H9 (cell line): ENCODE results near the gene CCDC57. TPM values are rescaled to one million over a fixed set of nuclear protein-coding genes. Genes with fewer than 3 reads are reported as not detected.

Experiments used
- DNase-seq: peaks from one replicate; pipeline ENCODE4 v3.0.0-alpha.2; 2017
- H2AFZ ChIP-seq: one replicate; pipeline ENCODE4 v1.6.1; 2013; ENCODE audit warnings: mild to moderate bottlenecking, low read length, control low read depth, moderate library complexity
- H2AK5ac ChIP-seq: 2 replicates; pipeline ENCODE4 v1.6.1; 2013; ENCODE audit warnings: low read length, control low read depth, mixed read lengths; ENCODE audit not compliant: insufficient read length
- H2BK120ac ChIP-seq: one replicate; pipeline ENCODE4 v1.6.1; 2013; ENCODE audit warnings: low read depth, mild to moderate bottlenecking, low read length, control low read depth, inconsistent platforms; ENCODE audit not compliant: poor library complexity, severe bottlenecking
- H2BK12ac ChIP-seq: 2 replicates; pipeline ENCODE4 v1.6.1; 2013; ENCODE audit warnings: low read length, control low read depth, mixed read lengths, low read depth; ENCODE audit not compliant: insufficient read length
- H2BK15ac ChIP-seq: 2 replicates; pipeline ENCODE4 v1.6.1; 2013; ENCODE audit warnings: low read depth, low read length, control low read depth
- H2BK20ac ChIP-seq: one replicate; pipeline ENCODE4 v1.6.1; 2013; ENCODE audit warnings: low read depth, mild to moderate bottlenecking, low read length, control low read depth, inconsistent platforms; ENCODE audit not compliant: poor library complexity, severe bottlenecking
- H2BK5ac ChIP-seq: 2 replicates; pipeline ENCODE4 v1.6.1; 2013; ENCODE audit warnings: low read length, control low read depth, mixed read lengths; ENCODE audit not compliant: insufficient read length
- H3K14ac ChIP-seq: 2 replicates; pipeline ENCODE4 v1.6.1; 2013; ENCODE audit warnings: low read length, control low read depth; ENCODE audit not compliant: insufficient read depth
- H3K18ac ChIP-seq: 2 replicates; pipeline ENCODE4 v1.6.1; 2013; ENCODE audit warnings: low read depth, mild to moderate bottlenecking, mixed read lengths, low read length, control low read depth; ENCODE audit not compliant: insufficient read length
- H3K23ac ChIP-seq: 2 replicates; pipeline ENCODE4 v1.6.1; 2013; ENCODE audit warnings: low read length, control low read depth, mixed read lengths, low read depth; ENCODE audit not compliant: insufficient read length
- H3K23me2 ChIP-seq: 2 replicates; pipeline ENCODE4 v1.6.1; 2013; ENCODE audit warnings: low read depth, mild to moderate bottlenecking, mixed read lengths, low read length, control low read depth; ENCODE audit not compliant: insufficient read length, poor library complexity, severe bottlenecking
- H3K27ac ChIP-seq: 2 replicates; pipeline ENCODE4 v1.5.1; 2013; ENCODE audit warnings: low read length, control low read depth, mixed read lengths, low read depth; ENCODE audit not compliant: insufficient read length
- H3K27me3 ChIP-seq: 2 replicates; pipeline ENCODE4 v1.6.1; 2013; ENCODE audit warnings: low read length, control low read depth, inconsistent platforms; ENCODE audit not compliant: insufficient read depth
- H3K4ac ChIP-seq: 2 replicates; pipeline ENCODE4 v1.6.1; 2013; ENCODE audit warnings: low read depth, mild to moderate bottlenecking, control low read depth, inconsistent platforms, low read length, moderate library complexity
- H3K4me1 ChIP-seq: 2 replicates; pipeline ENCODE4 v1.6.1; 2013; ENCODE audit warnings: low read length, control low read depth, inconsistent platforms; ENCODE audit not compliant: insufficient read depth
- H3K4me2 ChIP-seq: 2 replicates; pipeline ENCODE4 v1.6.1; 2013; ENCODE audit warnings: low read length, control low read depth, mixed read lengths; ENCODE audit not compliant: insufficient read length, insufficient read depth
- H3K56ac ChIP-seq: 2 replicates; pipeline ENCODE4 v1.6.1; 2013; ENCODE audit warnings: low read depth, mild to moderate bottlenecking, mixed read lengths, low read length, control low read depth; ENCODE audit not compliant: insufficient read length
- H3K79me1 ChIP-seq: 2 replicates; pipeline ENCODE4 v1.6.1; 2013; ENCODE audit warnings: low read depth, mild to moderate bottlenecking, moderate library complexity, low read length, control low read depth, inconsistent platforms; ENCODE audit not compliant: insufficient read depth, poor library complexity, severe bottlenecking
- H3K79me2 ChIP-seq: 2 replicates; pipeline ENCODE4 v1.6.1; 2013; ENCODE audit warnings: low read length, control low read depth, inconsistent platforms; ENCODE audit not compliant: insufficient read depth
- H3K9ac ChIP-seq: 2 replicates; pipeline ENCODE4 v1.6.1; 2013; ENCODE audit warnings: low read length, control low read depth, mixed read lengths; ENCODE audit not compliant: insufficient read length; ENCODE audit errors: extremely low read depth
- H3K9me3 ChIP-seq: one replicate; pipeline ENCODE4 v1.6.1; 2013; ENCODE audit warnings: low read depth, low read length, inconsistent platforms; ENCODE audit not compliant: control insufficient read depth
- H3T11ph ChIP-seq: one replicate; pipeline ENCODE4 v1.6.1; 2013; ENCODE audit warnings: mild to moderate bottlenecking, low read length, control low read depth, inconsistent platforms
- H4K20me1 ChIP-seq: one replicate; pipeline ENCODE4 v1.6.1; 2013; ENCODE audit not compliant: control insufficient read depth, insufficient read length, insufficient read depth
- H4K5ac ChIP-seq: 2 replicates; pipeline ENCODE4 v1.6.1; 2013; ENCODE audit warnings: low read depth, mild to moderate bottlenecking, mixed read lengths, low read length, control low read depth; ENCODE audit not compliant: insufficient read length
- H4K8ac ChIP-seq: replicated peaks from 2 replicates; pipeline ENCODE4 v1.6.1; 2013; ENCODE audit warnings: low read length, control low read depth, mixed read lengths, low read depth; ENCODE audit not compliant: insufficient read length
- H4K91ac ChIP-seq: 2 replicates; pipeline ENCODE4 v1.6.1; 2013; ENCODE audit warnings: low read depth, mild to moderate bottlenecking, moderate library complexity, mixed read lengths, low read length, control low read depth; ENCODE audit not compliant: insufficient read length
- H3K27ac Mint-ChIP-seq, 3 experiments: 2 replicates in 2 of 3; 3 replicates in 1 of 3; pipeline ENCODE4 v1.8.0; 2020 to 2021; ENCODE audit warnings: mixed read lengths in 3 of 3, mild to moderate bottlenecking in 1 of 3, moderate library complexity in 1 of 3
- H3K27me3 Mint-ChIP-seq: 2 replicates; pipeline ENCODE4 v1.8.0; 2021; ENCODE audit warnings: low read depth, mild to moderate bottlenecking, moderate library complexity, mixed read lengths
- H3K36me3 Mint-ChIP-seq, 3 experiments: 2 replicates in 2 of 3; 3 replicates in 1 of 3; pipeline ENCODE4 v1.8.0; 2020 to 2021; ENCODE audit warnings: low read depth in 3 of 3, mixed read lengths in 3 of 3; ENCODE audit not compliant: insufficient read depth in 1 of 3
- H3K4me1 Mint-ChIP-seq, 2 experiments: 2 replicates each; pipeline ENCODE4 v1.8.0; 2020; ENCODE audit warnings: mixed read lengths in 2 of 2
- H3K4me3 Mint-ChIP-seq, 2 experiments: 2 replicates in 1 of 2; 3 replicates in 1 of 2; pipeline ENCODE4 v1.8.0; 2020 to 2021; ENCODE audit warnings: mild to moderate bottlenecking in 2 of 2, mixed read lengths in 2 of 2, moderate library complexity in 1 of 2
- H3K9me3 Mint-ChIP-seq, 2 experiments: 2 replicates in 1 of 2; 3 replicates in 1 of 2; pipeline ENCODE4 v1.8.0; 2020; ENCODE audit warnings: mild to moderate bottlenecking in 2 of 2, mixed read lengths in 2 of 2, moderate library complexity in 1 of 2
- CTCF ChIP-seq: fragments of 200-600 bp; sonication (generic); conservative IDR thresholded peaks from 3 replicates; pipeline ENCODE4 v1.8.0; 2021; ENCODE audit warnings: antibody characterized with exemption, mild to moderate bottlenecking
- WGBS: extraction: QIAGEN DNeasy Blood & Tissue Kit; methylation state at CpG from one replicate; pipeline ENCODE4 v1.1.7; 2013; ENCODE audit warnings: missing lambda C conversion rate, low lambda C conversion rate, mixed read lengths; ENCODE audit not compliant: insufficient read length; ENCODE audit errors: extremely low coverage; 5-methylcytosine and 5-hydroxymethylcytosine counted together
- total RNA-seq: library from RNA; stranded (reverse); gene quantifications from 2 replicates; pipeline ENCODE4 v1.2.1, GENCODE V29; 2021

CCDC57 gene
- total RNA-seq, 1 experiment from 2014 or later: 11.0 TPM

GRCh38 chr17:82083533-82084359 lies 128.9 kb downstream of the CCDC57 start:
- Histone ChIP-seq H3K27ac (no peak overlapping the region), H3K27me3 (no peaks in the 10 kb centered on the region), H2AK5ac (no peak overlapping the region), H3K79me2 (no peaks in the 10 kb centered on the region), H3K4me1 (no peaks in the 10 kb centered on the region), H2BK120ac (no peak overlapping the region), H2BK20ac (no peak overlapping the region), H2AFZ (no peak overlapping the region), H3K18ac (no peak overlapping the region), H3K23ac (no peak overlapping the region), H3K4me2 (no peak overlapping the region), H3K4ac (no peak overlapping the region), H3K56ac (no peak overlapping the region), H3K14ac (no peak overlapping the region), H3K79me1 (no peaks in the 10 kb centered on the region), H2BK5ac (no peak overlapping the region), H3K9ac (no peak overlapping the region), H2BK15ac (no peak overlapping the region), H4K8ac (no peak overlapping the region), H3T11ph (no peak overlapping the region), H2BK12ac (no peak overlapping the region), H3K9me3 (no peaks in the 10 kb centered on the region), H4K20me1 (no peaks in the 10 kb centered on the region), H3K23me2 (no peaks in the 10 kb centered on the region), H4K5ac (no peak overlapping the region), H4K91ac (no peak overlapping the region)
- Mint-ChIP-seq H3K27ac (no peak overlapping the region), H3K9me3 (no peaks in the 10 kb centered on the region), H3K36me3 (peaks cover 25 to 81% (median 68%) of the 10 kb centered on the region in 3 experiments; a peak in 6 of 7 replicates), H3K4me1 (no peaks in the 10 kb centered on the region), H3K27me3 (no peaks in the 10 kb centered on the region), H3K4me3 (no peak overlapping the region)
- no CpG with 5 or more reads among the region's 55 CpGs for WGBS
- no peak for TF ChIP-seq CTCF
- no peak for DNase-seq
